K562 (cell line): ENCODE results near the gene SLC27A6.

ENCODE experiments used
- LCOR ChIP-seq: sonication (generic); formaldehyde crosslinking; IDR thresholded peaks from 2 replicates; pipeline ENCODE4 v1.8.0; 2022; ENCODE audit warnings: mild to moderate bottlenecking, missing genetic modification reagents
- MAX ChIP-seq: sonication (generic); formaldehyde crosslinking; IDR thresholded peaks from 2 replicates; pipeline ENCODE4 v1.9.0; 2022; ENCODE audit warnings: mild to moderate bottlenecking, missing genetic modification reagents
- RBM22 ChIP-seq: fragments of 200-400 bp; formaldehyde crosslinking; IDR thresholded peaks from 2 replicates; pipeline ENCODE4 v1.6.1; 2018; ENCODE audit warnings: low read length, low read depth; ENCODE audit not compliant: poor library complexity, severe bottlenecking
- RNF219 ChIP-seq: fragments of 250-450 bp; sonication (Bioruptor Pico); IDR thresholded peaks from 2 replicates; pipeline ENCODE4 v1.5.0; 2022; ENCODE audit warnings: mild to moderate bottlenecking
- SMARCE1 ChIP-seq: fragments of 450-650 bp; IDR thresholded peaks from 2 replicates; pipeline ENCODE4 v1.7.1; 2016; ENCODE audit warnings: mild to moderate bottlenecking
- YY1 ChIP-seq, 3 experiments: IDR thresholded peaks; 2 replicates each; pipeline ENCODE4 v1.6.1; 2011; ENCODE audit warnings: low read length in 2 of 3, mild to moderate bottlenecking in 2 of 3, moderate library complexity in 2 of 3, borderline replicate concordance in 1 of 3, control low read depth in 1 of 3, low read depth in 1 of 3; ENCODE audit not compliant: insufficient read depth in 3 of 3, insufficient replicate concordance in 2 of 3, control insufficient read depth in 1 of 3, insufficient read length in 1 of 3; ENCODE audit errors: extremely low read depth in 1 of 3
- ZBTB40 ChIP-seq, 2 experiments: fragments of 450-650 bp in 1 of 2; sonication (generic) in 1 of 2; formaldehyde crosslinking in 1 of 2; IDR thresholded peaks; 2 replicates each; pipeline versions ENCODE4 v1.7.1 to v1.9.0; 2016 to 2022; ENCODE audit warnings: inconsistent platforms in 1 of 2, mild to moderate bottlenecking in 1 of 2, missing genetic modification reagents in 1 of 2
- ZBTB5 ChIP-seq: fragments of 450-650 bp; IDR thresholded peaks from 2 replicates; pipeline ENCODE4 v1.6.1; 2017; ENCODE audit warnings: antibody characterized with exemption

DNA sequence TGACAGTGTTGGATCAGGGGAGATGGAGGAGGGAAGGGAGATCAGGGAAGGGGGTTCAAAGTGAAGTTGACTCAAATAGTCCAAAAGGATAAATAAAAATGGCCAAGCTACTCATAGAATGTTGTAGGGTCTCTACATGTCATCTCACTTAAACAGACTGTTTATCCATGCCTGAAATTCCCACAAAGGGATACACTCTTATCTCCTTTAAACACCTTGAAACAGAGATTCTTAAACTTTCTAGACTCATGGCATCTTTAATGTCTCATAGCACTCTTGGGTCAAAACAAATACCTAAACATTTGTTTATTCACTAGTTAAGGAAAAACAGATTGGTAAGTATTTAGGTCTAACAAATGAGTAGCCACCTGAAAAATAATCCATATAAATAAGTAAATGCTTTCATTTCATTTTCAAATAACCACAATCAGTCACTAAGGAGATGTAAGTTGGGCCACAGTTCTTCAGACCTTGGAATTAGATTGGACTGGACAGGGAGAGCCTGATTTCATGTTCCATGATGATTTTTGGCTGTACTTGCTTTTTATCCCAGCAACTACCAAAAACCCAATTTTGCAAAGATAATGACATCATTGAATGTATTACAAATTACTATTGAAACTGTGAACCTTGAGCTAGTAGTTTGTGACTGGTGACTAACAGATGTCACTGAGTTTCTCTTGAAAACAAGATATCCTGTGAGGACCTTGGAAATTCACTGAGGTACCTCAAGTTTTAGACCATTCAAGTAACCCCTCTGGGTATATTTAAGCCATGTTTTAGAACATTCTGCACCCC is 66.8 kb downstream of the SLC27A6 start:
- TF ChIP-seq LCOR (CRISPR knock-in tag) (no peak), SMARCE1 (no peak; the same call in 1 of the 2 replicates), ZBTB5 (no peak), RBM22 (no peak), MAX (CRISPR knock-in tag) (no peak), RNF219 (CRISPR knock-in tag) (no peak), ZBTB40 (IDR thresholded peaks at IDR 0.05) (no peak), ZBTB40 (CRISPR knock-in tag; IDR thresholded peaks at IDR 0.05) (no peak), YY1 (IDR thresholded peaks at IDR 0.05; ENCODE audit: borderline replicate concordance in 1 of 3, control insufficient read depth in 1 of 3, extremely low read depth in 1 of 3, insufficient read depth in 3 of 3, insufficient read length in 1 of 3, insufficient replicate concordance in 2 of 3, low read depth in 1 of 3, low read length in 2 of 3) (no peak)
